Peyer's patch (tissue), 4 donors: ENCODE data around the gene CYTH3. TPM values are rescaled to one million over a fixed set of nuclear protein-coding genes. Genes with fewer than 3 reads are reported as not detected.

Experiments
- DNase-seq, 3 donors: peaks; one replicate each; pipeline ENCODE4 v3.0.0-alpha.2; 2017 to 2019
- H3K27ac ChIP-seq, 4 donors: fragments of 200-600 bp; sonication (generic); one replicate each; pipeline ENCODE4 v1.5.1; 2016 to 2019
- H3K27me3 ChIP-seq, 2 donors: fragments of 200-600 bp; sonication (generic); one replicate each; pipeline ENCODE4 v1.5.1; 2019
- H3K36me3 ChIP-seq, 3 donors: fragments of 200-600 bp; sonication (generic); one replicate each; pipeline ENCODE4 v1.5.1; 2016 to 2019
- H3K4me1 ChIP-seq, 4 donors: fragments of 200-600 bp; sonication (generic); one replicate each; pipeline ENCODE4 v1.5.1; 2016 to 2019
- H3K4me3 ChIP-seq, 4 donors: fragments of 200-600 bp; sonication (generic); 1 replicate in 3 of 4; 2 replicates in 1 of 4; pipeline ENCODE4 v1.5.1; 2016 to 2019; ENCODE audit warnings: mild to moderate bottlenecking in 1 of 4
- H3K9me3 ChIP-seq, 4 donors: fragments of 200-600 bp; sonication (generic); one replicate each; pipeline ENCODE4 v1.5.1; 2016 to 2019; ENCODE audit warnings: mild to moderate bottlenecking in 1 of 4
- CTCF ChIP-seq, 6 experiments: fragments of 450-650 bp in 4 of 6; fragments of 200-600 bp in 2 of 6; sonication (generic) in 1 of 6; IDR thresholded peaks; one replicate each; pipeline ENCODE4 v1.5.1; 2017 to 2019; ENCODE audit warnings: antibody characterized with exemption in 6 of 6, mild to moderate bottlenecking in 3 of 6, moderate library complexity in 1 of 6
- POLR2A ChIP-seq, 2 donors: fragments of 450-650 bp; IDR thresholded peaks; one replicate each; pipeline ENCODE4 v1.5.1; 2017; ENCODE audit warnings: antibody characterized with exemption in 2 of 2, mild to moderate bottlenecking in 2 of 2, moderate library complexity in 2 of 2
- total RNA-seq, 4 donors: library from RNA; depleted of rRNA; stranded (reverse); fragments of >200 nt; gene quantifications; one replicate each; pipeline ENCODE4 v1.1.0, GENCODE V29; 2016

CYTH3 gene
- total RNA-seq, 4 donors from 2014 or later: 19.0 to 70.7 (median 45.6) TPM

- no peak overlapping the region for H3K4me3 ChIP-seq
- no peak for DNase-seq
- no peaks in the 10 kb centered on the region for H3K27me3 ChIP-seq
- no peak overlapping the region for H3K27ac ChIP-seq
- peaks cover 0 to 85% (median 0%) of the 10 kb centered on the region in 3 donors for H3K36me3 ChIP-seq
- no peaks in the 10 kb centered on the region for H3K9me3 ChIP-seq
- no peak for TF ChIP-seq CTCF (IDR thresholded peaks at IDR 0.05)
- TF ChIP-seq POLR2A (IDR thresholded peaks at IDR 0.05): no peak
- no peaks in the 10 kb centered on the region for H3K4me1 ChIP-seq
These were observed 129.5 kb downstream of the CYTH3 start for GRCh38 chr7:6142871-6143380.

GRCh38 chr7:6139189-6139996 is 133.0 kb downstream of the CYTH3 start:
- Histone ChIP-seq H3K9me3 (no peaks in the 10 kb centered on the region), H3K4me3 (no peak overlapping the region), H3K27ac (no peak overlapping the region), H3K36me3 (peaks cover 0 to 78% (median 0%) of the 10 kb centered on the region in 3 donors), H3K27me3 (no peaks in the 10 kb centered on the region), H3K4me1 (no peaks in the 10 kb centered on the region)
- TF ChIP-seq POLR2A (IDR thresholded peaks at IDR 0.05) (no peak), CTCF (IDR thresholded peaks at IDR 0.05) (no peak)
- no peak for DNase-seq

GRCh38 chr7:6136475-6136874 is 135.9 kb downstream of the CYTH3 start:
- DNase-seq: no peak
- no peak for TF ChIP-seq POLR2A (IDR thresholded peaks at IDR 0.05)
- no peak for TF ChIP-seq CTCF (IDR thresholded peaks at IDR 0.05)
- Histone ChIP-seq H3K27me3 (no peaks in the 10 kb centered on the region), H3K9me3 (no peaks in the 10 kb centered on the region), H3K27ac (no peak overlapping the region), H3K36me3 (peaks cover 0 to 77% (median 0%) of the 10 kb centered on the region in 3 donors), H3K4me1 (no peaks in the 10 kb centered on the region), H3K4me3 (no peak overlapping the region)

GRCh38 chr7:6133249-6133648 is 139.2 kb downstream of the CYTH3 start:
- Histone ChIP-seq H3K4me3 (no peak overlapping the region), H3K27me3 (no peaks in the 10 kb centered on the region), H3K27ac (no peak overlapping the region), H3K9me3 (no peaks in the 10 kb centered on the region), H3K36me3 (peaks cover 0 to 79% (median 0%) of the 10 kb centered on the region in 3 donors), H3K4me1 (no peaks in the 10 kb centered on the region)
- DNase-seq: no peak
- TF ChIP-seq POLR2A (IDR thresholded peaks at IDR 0.05): no peak
- TF ChIP-seq CTCF (IDR thresholded peaks at IDR 0.05): no peak

GRCh38 chr7:6130007-6130587 is 142.3 kb downstream of the CYTH3 start:
- TF ChIP-seq CTCF (IDR thresholded peaks at IDR 0.05) (no peak), POLR2A (IDR thresholded peaks at IDR 0.05) (no peak)
- H3K4me3 ChIP-seq: no peak overlapping the region
- no peaks in the 10 kb centered on the region for H3K4me1 ChIP-seq
- no peak for DNase-seq
- no peaks in the 10 kb centered on the region for H3K9me3 ChIP-seq
- H3K27me3 ChIP-seq: no peaks in the 10 kb centered on the region
- no peak overlapping the region for H3K27ac ChIP-seq
- peaks cover 0 to 74% (median 0%) of the 10 kb centered on the region in 3 donors for H3K36me3 ChIP-seq
